Spleen (tissue), 7 donors: Measurements from ENCODE around the gene PNCK.

Experiments
- CTCF ChIP-seq, 11 experiments: fragments of 200-600 bp in 7 of 11; fragments of 450-650 bp in 4 of 11; sonication (generic) in 4 of 11; IDR thresholded peaks in 8 of 11; conservative IDR thresholded peaks in 3 of 11; 1 replicate in 7 of 11; 2 replicates in 4 of 11; pipeline versions ENCODE4 v1.4.0 to v1.8.0; 2016 to 2021; ENCODE audit warnings: antibody characterized with exemption in 11 of 11, inconsistent platforms in 4 of 11, mild to moderate bottlenecking in 1 of 11
- POLR2A ChIP-seq, 3 donors: fragments of 450-650 bp; IDR thresholded peaks; one replicate each; pipeline ENCODE4 v1.5.1; 2017; ENCODE audit warnings: antibody characterized with exemption in 3 of 3, mild to moderate bottlenecking in 1 of 3
- donor health status: DM: no; HTN: no; CAD: no; lungs with moderate emphysema.
- donor health status: DM: no; HTN: no; CAD: no.
- donor health status: DM: no; HTN: no; CAD: no.

- TF ChIP-seq CTCF (IDR thresholded peaks at IDR 0.05 in 8 of 11, conservative IDR thresholded peaks at IDR 0.05 in 3 of 11) (no peak), POLR2A (IDR thresholded peaks at IDR 0.05) (no peak)
These were observed 834 bp downstream of the PNCK start for GRCh38 chrX:153672531-153673427.
